ENCODE data around the gene C1QTNF3.

GRCh38 chr5:33968211-33969005 is 74.6 kb downstream of the C1QTNF3 start:
- TF ChIP-seq CTCF (IDR thresholded peaks at IDR 0.05) = no peak
- TF ChIP-seq POLR2A (IDR thresholded peaks at IDR 0.05) = no peak
- TF ChIP-seq EP300 (IDR thresholded peaks at IDR 0.05) = no peak
- TF ChIP-seq POLR2AphosphoS5 (IDR thresholded peaks at IDR 0.05) = no peak
